ENCODE data around the gene ITM2C.

Gene ITM2C

GRCh38 chr2:230891064-230891463 lies 26.3 kb downstream of the ITM2C start:
- TF ChIP-seq TAF1 (IDR thresholded peaks at IDR 0.05; ENCODE audit: borderline replicate concordance, insufficient read depth, low read length) (no peak), POLR2AphosphoS5 (IDR thresholded peaks at IDR 0.05; ENCODE audit: low read depth, low read length) (no peak), REST (IDR thresholded peaks at IDR 0.05; ENCODE audit: insufficient read depth in 1 of 2, low read depth in 2 of 2, low read length in 2 of 2) (no peak), FOXP2 (optimal IDR thresholded peaks at IDR 0.05; ENCODE audit: borderline replicate concordance, extremely low read depth, extremely low read length, insufficient read depth) (no peak), SIN3A (IDR thresholded peaks at IDR 0.05; ENCODE audit: borderline replicate concordance, insufficient read depth, low read length) (no peak)

DNA sequence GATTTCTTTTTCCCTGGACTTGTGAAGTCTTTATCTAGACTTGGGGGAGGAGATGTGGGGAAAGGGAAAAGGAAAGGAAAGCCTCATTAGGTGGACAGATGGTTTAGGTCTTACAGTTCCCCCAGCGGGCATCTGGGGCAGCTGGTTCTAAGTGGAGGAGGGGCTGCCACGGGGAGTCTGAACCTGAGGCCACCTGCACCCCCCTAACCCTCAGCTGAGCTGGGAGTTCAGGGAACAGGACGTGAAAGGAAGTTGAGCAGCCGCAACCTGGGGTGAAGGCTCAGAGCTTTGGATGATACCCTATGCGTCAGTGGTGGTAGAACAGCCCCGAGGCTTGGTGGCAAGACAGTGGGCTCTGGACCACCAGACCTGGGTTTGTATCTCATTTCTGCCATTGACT lies 26.8 kb downstream of the ITM2C start:
- TF ChIP-seq FOXP2 (optimal IDR thresholded peaks at IDR 0.05; ENCODE audit: borderline replicate concordance, extremely low read depth, extremely low read length, insufficient read depth) (no peak), SIN3A (IDR thresholded peaks at IDR 0.05; ENCODE audit: borderline replicate concordance, insufficient read depth, low read length) (no peak), REST (IDR thresholded peaks at IDR 0.05; ENCODE audit: insufficient read depth in 1 of 2, low read depth in 2 of 2, low read length in 2 of 2) (no peak), POLR2AphosphoS5 (IDR thresholded peaks at IDR 0.05; ENCODE audit: low read depth, low read length) (no peak), TAF1 (IDR thresholded peaks at IDR 0.05; ENCODE audit: borderline replicate concordance, insufficient read depth, low read length) (no peak)

DNA sequence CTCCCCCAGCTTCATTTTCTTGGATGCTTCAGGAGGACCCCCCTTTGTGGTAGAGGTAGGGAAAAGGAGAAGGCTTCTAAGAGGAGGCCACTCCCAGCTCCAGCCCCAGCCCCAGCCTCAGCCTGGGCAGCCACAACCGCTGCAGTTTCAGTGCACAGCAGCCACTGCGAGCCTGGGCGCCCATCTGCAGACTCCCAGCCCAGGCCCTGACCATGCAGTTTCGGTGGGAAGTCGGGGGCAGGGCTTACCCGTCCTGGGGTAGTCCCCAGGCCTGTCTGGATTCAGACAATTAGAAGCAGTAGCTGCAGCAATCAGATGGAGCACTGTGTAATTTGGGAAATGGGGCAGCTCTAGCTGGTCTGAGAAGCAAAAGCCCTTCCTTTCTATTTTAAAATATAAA lies 28.6 kb downstream of the ITM2C start:
- TF ChIP-seq TAF1 (IDR thresholded peaks at IDR 0.05; ENCODE audit: borderline replicate concordance, insufficient read depth, low read length) (no peak), SIN3A (IDR thresholded peaks at IDR 0.05; ENCODE audit: borderline replicate concordance, insufficient read depth, low read length) (no peak), FOXP2 (optimal IDR thresholded peaks at IDR 0.05; ENCODE audit: borderline replicate concordance, extremely low read depth, extremely low read length, insufficient read depth) (no peak), REST (IDR thresholded peaks at IDR 0.05; ENCODE audit: insufficient read depth in 1 of 2, low read depth in 2 of 2, low read length in 2 of 2) (no peak), POLR2AphosphoS5 (IDR thresholded peaks at IDR 0.05; ENCODE audit: low read depth, low read length) (no peak)

DNA sequence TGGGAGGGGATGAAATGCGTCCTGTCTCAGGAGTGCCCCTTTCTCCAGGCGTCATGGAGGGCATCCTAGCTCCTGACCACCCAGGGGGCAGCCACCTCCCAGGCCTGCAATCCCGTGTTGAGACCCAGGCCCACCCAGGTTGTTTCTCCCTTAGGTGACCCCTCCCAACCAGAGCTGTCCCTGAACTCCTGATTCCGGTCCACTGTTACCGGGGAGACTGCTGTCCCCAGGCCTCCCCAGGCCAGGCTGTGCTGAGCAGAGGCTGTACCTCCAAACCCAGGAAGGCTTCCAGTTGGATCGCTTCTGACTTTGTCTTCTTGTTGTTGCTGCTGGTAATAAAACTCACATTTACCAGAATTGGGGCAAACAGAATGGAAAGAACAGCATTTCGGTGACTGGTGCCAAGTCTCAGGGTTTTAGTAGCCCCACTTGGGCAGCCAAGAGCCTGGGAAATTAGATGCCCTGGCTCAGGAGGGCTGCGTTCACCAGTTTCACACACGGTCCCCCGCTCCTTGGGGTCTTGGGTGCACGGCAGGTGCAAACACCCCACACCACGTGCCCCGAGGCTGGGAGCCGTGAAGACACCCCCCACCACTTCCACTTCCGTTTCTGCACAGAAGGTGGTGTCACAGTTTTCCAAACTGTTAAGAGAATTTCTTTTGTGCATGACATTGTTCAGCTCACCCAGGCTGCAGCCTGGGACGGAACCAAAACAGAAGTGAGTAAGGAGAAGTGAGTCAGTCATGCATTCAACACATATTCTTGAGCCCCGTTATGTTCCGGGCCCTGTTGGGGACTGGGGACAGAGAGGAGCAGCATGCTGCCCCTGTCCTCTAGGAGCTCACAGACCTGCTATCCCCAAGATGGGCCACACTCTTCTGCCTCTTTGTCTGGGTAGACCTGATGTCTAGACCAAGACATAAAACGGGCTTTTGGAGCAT lies 29.4 kb downstream of the ITM2C start:
- TF ChIP-seq REST (IDR thresholded peaks at IDR 0.05; ENCODE audit: insufficient read depth in 1 of 2, low read depth in 2 of 2, low read length in 2 of 2): no peak

Data from PFSK-1 (cell line).